ENCODE data around the gene CELSR1. TPM values are rescaled to one million over a fixed set of nuclear protein-coding genes. Genes with fewer than 3 reads are reported as not detected.
A peak's percentile ranks its signal among the peaks of the same experiment; 100 is the strongest.

CELSR1 gene
- total and polyA plus RNA-seq, 2 donors from 2014 or later = 15.7 to 49.9 TPM

- TF ChIP-seq CTCF (IDR thresholded peaks at IDR 0.05; ENCODE audit: borderline replicate concordance, extremely low read depth, insufficient read depth) = no peak
- Histone ChIP-seq H3K9me3 (ENCODE audit: control insufficient read depth in 2 of 3, insufficient read depth in 1 of 3, low read length in 3 of 3) (no peaks in the 10 kb centered on the region), H3K4me3 (ENCODE audit: low read length in 3 of 3) (no peak overlapping the region), H3K4me1 (ENCODE audit: control insufficient read depth in 2 of 3, insufficient read depth in 2 of 3, low read depth in 1 of 3, low read length in 3 of 3) (no peaks in the 10 kb centered on the region), H3K27me3 (ENCODE audit: control insufficient read depth, insufficient read depth, low read length) (no peaks in the 10 kb centered on the region), H3K9ac (ENCODE audit: low read length in 3 of 3) (no peak overlapping the region), H3K27ac (ENCODE audit: low read depth in 2 of 2, low read length in 2 of 2) (no peak overlapping the region), H3K36me3 (ENCODE audit: control insufficient read depth in 2 of 3, insufficient read depth in 3 of 3, low read length in 3 of 3) (no peaks in the 10 kb centered on the region)
- FAIRE-seq (no peak), DNase-seq (no peak)
- intact Hi-C loops (cut with DNase I) = no loop called here
Observed at GRCh38 chr22:46330426-46330825, 207.0 kb downstream of the CELSR1 start.

GRCh38 chr22:46329616-46330015 lies 207.8 kb downstream of the CELSR1 start:
- Histone ChIP-seq H3K27me3 (ENCODE audit: control insufficient read depth, insufficient read depth, low read length) (no peaks in the 10 kb centered on the region), H3K4me3 (ENCODE audit: low read length in 3 of 3) (no peak overlapping the region), H3K4me1 (ENCODE audit: control insufficient read depth in 2 of 3, insufficient read depth in 2 of 3, low read depth in 1 of 3, low read length in 3 of 3) (no peaks in the 10 kb centered on the region), H3K27ac (ENCODE audit: low read depth in 2 of 2, low read length in 2 of 2) (no peak overlapping the region), H3K36me3 (ENCODE audit: control insufficient read depth in 2 of 3, insufficient read depth in 3 of 3, low read length in 3 of 3) (no peaks in the 10 kb centered on the region), H3K9ac (ENCODE audit: low read length in 3 of 3) (no peak overlapping the region), H3K9me3 (ENCODE audit: control insufficient read depth in 2 of 3, insufficient read depth in 1 of 3, low read length in 3 of 3) (no peaks in the 10 kb centered on the region)
- TF ChIP-seq CTCF (IDR thresholded peaks at IDR 0.05; ENCODE audit: borderline replicate concordance, extremely low read depth, insufficient read depth) = no peak
- intact Hi-C loops (cut with DNase I) = no loop called here
- FAIRE-seq (no peak), DNase-seq (peak in 1 of 5 donors; percentile 43)

GRCh38 chr22:46328797-46329196 lies 208.6 kb downstream of the CELSR1 start:
- Histone ChIP-seq H3K27ac (ENCODE audit: low read depth in 2 of 2, low read length in 2 of 2) (no peak overlapping the region), H3K4me3 (ENCODE audit: low read length in 3 of 3) (no peak overlapping the region), H3K9me3 (ENCODE audit: control insufficient read depth in 2 of 3, insufficient read depth in 1 of 3, low read length in 3 of 3) (no peaks in the 10 kb centered on the region), H3K9ac (ENCODE audit: low read length in 3 of 3) (no peak overlapping the region), H3K4me1 (ENCODE audit: control insufficient read depth in 2 of 3, insufficient read depth in 2 of 3, low read depth in 1 of 3, low read length in 3 of 3) (no peaks in the 10 kb centered on the region), H3K27me3 (ENCODE audit: control insufficient read depth, insufficient read depth, low read length) (no peaks in the 10 kb centered on the region), H3K36me3 (ENCODE audit: control insufficient read depth in 2 of 3, insufficient read depth in 3 of 3, low read length in 3 of 3) (no peaks in the 10 kb centered on the region)
- DNase-seq = peak in 1 of 5 donors; percentile 52
- FAIRE-seq = no peak
- intact Hi-C loops (cut with DNase I) = no loop called here
- TF ChIP-seq CTCF (IDR thresholded peaks at IDR 0.05; ENCODE audit: borderline replicate concordance, extremely low read depth, insufficient read depth) = no peak

Data from kidney (tissue), 14 donors.